HG03442 (cell line): ENCODE measurements around the gene GNB1.

Experiments
- ATAC-seq: cut with Tn5 transposase; IDR thresholded peaks from one replicate; pipeline ENCODE4 v1.9.1; 2021; ENCODE audit warnings: mild to moderate bottlenecking, moderate library complexity; ENCODE audit not compliant: unreplicated experiment

GNB1 gene

DNA sequence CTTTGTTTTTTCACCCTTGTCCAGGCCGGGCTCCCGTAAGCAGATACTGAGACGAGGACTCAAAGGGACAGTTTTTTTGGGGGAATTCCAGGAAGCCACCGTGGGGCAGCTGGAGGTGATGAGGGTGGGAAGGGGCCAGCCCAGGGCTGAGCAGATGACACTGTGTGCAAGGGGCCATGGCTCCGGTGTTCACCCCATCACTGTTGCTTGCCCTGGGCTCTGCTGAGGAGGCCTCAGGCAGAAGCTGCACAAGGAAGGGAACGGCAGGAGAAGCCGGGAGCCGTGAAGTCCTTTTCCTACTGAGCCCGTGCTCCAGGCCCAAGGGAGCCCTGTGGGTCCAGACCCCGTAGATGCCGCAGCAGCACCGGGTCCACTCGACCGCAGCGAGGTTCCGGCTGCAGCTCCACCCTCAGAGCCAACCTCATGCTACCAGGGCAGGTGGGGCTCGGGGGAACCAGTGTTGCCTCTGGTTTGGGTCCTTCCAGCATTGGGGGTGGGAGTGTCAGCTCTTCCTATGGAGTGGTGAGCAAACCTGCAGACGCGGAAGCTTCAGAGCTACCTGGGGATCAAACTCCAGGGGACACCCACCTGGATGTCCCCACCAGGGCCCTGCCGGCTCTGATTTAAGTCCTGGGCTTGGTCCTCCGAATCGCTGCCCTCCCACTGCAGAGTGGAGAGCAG, 19.9 kb upstream of the GNB1 start:
- ATAC-seq: no peak

- ATAC-seq: no peak
These were observed 19.2 kb upstream of the GNB1 start for GRCh38 chr1:1910033-1910465.

DNA sequence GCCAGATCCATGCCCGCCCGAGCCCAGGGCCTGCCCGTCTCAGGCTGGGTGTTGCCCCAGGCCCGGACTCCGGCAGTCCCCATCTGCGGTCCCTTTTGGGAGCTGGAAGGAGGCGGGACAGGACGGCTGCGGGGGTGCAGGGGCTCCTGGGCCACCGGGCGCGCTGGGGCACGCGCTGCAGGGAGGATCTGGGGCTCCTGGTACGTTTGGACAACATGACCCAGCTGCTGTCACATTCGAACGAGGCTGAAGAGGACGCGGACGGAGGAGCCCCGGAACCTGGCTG, 17.6 kb upstream of the GNB1 start:
- peak; percentile 3 for ATAC-seq

- no peak for ATAC-seq
These were observed 16.3 kb upstream of the GNB1 start for GRCh38 chr1:1907098-1907736.

DNA sequence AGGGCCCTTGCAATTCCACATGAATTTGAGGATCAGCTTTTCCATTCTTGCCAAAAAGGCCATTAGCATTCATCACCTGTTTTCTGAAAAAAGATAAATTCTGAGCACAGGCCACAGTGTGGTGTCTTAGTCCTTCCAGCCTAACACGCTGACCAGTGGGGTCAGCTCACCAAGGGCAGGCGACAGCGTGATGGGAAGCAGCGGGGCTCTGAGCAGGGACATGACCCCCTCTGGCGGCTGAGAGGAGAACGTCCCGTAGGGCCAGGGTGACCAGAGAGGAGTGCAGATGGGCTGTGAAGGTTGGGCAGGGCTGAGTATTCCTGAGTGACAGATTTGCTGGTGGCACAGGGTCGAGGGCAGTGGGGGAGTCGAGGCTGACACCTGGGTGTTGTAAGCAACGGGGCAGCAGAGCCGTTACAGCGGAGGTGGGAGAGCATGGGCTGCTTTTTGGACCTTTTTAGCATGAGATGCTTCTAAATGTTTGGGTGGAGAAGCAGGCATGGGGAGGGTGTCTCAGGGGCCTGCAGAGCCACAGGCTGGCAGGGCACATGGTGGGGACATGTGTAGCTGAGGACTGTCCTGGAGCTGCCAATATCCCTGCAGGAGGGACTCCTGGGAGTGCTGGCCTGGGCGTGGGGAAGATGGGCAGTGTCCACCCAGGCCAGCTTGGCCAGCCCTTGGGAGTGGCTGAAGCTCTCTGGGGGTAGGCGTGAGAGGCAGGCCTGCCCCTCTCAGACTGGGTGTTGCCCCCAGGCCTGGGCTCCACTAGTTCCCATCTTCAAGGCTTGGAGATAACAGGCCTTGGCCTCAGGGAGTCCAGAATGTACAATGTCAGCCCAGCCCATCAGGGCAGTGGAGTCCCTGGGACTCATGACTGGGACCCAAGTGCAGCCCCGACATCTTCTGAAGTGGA, 15.6 kb upstream of the GNB1 start:
- no peak for ATAC-seq

- no peak for ATAC-seq
These were observed 12.3 kb upstream of the GNB1 start for GRCh38 chr1:1903224-1903623.

DNA sequence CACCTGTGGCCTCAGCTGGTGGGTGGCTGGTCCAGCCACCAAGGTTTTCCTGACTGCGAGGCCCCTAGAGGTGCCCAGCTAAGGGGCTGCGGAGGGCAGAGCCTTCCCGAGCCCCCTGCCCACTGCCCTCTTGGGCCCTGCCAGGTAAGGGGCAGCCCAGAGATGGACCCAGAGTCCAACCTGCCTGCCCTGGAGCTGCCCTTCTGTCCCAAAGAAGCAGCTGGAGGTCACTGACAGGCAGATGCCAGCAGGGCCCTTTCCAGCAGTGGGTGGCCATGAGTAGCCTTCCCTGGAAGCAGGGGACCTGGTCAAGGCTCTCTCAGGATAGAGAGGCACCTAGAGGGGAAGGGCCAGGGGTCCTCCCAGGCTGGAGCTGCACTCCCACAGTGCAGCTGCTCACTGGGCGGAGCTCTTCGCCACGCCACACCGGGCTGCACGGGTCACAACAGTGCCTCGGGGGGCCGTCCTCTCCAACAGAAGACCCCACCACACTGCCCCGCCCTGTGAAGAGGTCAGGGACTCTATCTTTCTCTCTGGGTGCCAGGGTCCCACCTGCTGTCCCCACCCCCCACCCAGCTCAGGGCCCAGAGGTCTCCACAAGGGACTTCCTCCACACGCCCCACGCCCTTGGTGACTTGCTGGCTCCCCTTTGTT, 10.9 kb upstream of the GNB1 start:
- ATAC-seq: no peak

DNA sequence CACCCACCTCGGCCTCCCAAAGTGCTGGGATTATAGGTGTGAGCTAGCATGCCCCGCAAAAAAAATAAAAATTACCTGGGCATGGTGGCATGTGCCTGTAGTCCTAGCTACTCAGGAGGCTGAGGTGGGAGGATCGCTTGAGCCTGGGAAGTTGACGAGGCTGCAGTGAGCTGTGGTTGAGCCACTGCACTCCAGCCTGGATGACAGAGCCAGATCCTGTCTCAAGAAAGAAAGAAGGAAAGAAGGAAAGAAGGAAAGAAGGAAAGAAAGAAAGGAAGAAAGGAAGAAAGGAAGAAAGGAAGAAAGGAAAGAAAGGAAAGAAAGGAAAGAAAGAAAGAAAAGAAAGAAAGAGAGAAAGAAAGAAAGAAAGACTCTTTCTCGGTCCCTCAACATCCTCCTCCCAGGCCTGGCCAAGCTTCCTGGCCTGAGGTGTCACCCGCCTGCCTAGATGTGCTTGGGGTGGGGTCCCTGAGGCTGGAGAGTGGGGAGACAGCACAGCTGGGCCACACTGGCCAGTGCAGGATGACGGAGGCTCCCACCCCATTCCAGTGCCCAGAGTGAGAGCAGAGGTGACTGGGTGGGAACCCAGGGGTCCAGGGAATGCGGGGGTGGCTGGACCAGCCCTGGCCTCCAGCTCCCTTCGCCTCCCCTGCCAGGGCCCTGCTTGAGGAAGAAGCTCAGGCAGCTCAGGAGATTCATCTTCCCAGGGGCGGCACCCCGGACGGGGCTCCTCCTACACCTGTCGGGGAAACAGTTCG, 10.2 kb upstream of the GNB1 start:
- no peak for ATAC-seq

- no peak for ATAC-seq
These were observed 9.1 kb upstream of the GNB1 start for GRCh38 chr1:1899967-1900327.

- no peak for ATAC-seq
These were observed 8.5 kb upstream of the GNB1 start for GRCh38 chr1:1899266-1899966.

- no peak for ATAC-seq
These were observed 7.5 kb upstream of the GNB1 start for GRCh38 chr1:1898246-1898933.

GRCh38 chr1:1895456-1896336, 4.8 kb upstream of the GNB1 start:
- ATAC-seq: no peak

- ATAC-seq: no peak
These were observed 4.2 kb upstream of the GNB1 start for GRCh38 chr1:1895060-1895418.

DNA sequence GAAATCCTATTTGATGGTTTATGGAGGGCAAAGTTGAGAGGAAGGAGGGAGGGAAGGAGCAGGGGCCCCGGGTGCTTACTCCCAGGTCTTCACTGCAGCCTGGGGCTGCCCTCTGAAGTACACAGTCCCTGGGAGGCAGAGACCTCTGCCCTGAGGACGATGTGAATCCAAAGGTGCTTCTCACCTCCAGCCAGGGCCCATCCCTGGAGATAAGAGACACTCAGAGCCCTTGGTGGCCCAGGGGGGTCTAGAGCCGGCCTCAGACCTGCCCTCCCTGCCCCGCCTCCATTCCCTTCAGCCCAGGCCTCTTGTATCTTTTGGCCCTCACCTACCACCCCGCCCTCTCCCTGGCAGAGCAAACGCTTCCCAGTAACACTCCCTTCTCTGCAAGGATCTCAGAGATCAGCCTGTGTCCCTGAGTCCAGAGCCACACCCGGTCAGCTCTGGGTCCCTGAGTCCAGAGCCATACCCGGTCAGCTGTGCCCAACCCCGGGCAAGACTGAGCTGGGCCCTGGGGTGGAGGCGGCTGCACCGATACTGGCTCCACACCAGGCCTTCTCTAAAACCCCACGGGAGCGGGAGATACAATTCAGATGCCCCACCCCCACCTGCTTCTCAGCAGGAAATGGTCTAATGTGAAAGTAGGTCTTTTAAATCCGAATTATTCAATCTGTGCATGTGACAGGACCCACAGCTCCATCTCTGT, 3.6 kb upstream of the GNB1 start:
- ATAC-seq: no peak

DNA sequence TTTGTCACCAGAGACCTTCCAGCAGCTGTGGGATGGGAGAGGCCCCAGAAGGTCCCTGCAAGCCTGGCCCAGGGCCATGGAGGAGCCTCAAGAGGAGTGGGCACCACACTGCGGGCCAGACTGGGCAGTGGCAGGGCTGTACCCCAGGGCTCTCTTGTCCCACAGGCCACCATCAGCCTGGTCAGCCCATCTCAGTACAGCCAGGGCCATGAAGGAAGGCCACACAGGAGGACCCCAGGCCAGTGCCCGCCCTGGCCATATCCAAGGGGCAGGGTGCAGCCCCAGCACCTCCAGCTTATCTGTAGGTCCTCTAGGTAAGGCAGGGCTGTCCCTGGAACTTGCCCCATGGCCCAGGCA, 3.1 kb upstream of the GNB1 start:
- no peak for ATAC-seq

DNA sequence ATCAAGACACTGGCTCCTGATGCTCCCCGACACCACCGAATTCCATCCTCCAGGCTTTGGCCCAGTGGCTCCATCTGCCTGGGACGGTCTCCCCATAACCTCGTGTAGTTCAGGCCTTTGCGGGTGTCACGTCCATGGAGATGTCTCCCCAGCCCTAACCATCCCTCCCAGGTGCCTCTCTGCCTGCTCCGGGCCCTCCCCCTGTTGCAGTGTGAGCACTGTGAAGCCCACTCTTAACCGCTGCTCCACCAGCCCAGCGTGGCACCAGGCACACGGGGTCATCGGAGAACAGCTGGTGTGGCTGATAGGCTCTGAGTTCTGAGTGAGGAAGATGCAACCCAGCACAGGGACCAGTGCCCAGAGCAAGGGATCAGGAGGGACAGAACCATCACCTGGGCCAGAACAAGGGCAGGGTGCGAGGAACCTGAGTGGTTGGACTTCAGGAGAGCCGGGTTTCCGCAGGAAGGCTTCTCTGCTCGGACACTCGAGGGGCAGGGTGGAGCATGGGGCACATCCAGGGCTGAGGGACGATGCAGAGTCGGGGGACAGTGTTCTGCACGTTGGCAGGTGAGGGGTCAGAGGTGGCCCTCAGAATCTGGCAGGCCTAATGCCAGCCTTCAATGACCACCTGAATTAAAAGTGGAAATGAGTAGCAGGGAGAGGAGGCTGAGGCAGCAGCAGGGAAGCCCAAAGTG, 2.6 kb upstream of the GNB1 start:
- no peak for ATAC-seq

- no peak for ATAC-seq
These were observed 1.9 kb upstream of the GNB1 start for GRCh38 chr1:1892763-1893120.
